ENCODE data around the gene ALDH3A1.

ALDH3A1 gene

DNA sequence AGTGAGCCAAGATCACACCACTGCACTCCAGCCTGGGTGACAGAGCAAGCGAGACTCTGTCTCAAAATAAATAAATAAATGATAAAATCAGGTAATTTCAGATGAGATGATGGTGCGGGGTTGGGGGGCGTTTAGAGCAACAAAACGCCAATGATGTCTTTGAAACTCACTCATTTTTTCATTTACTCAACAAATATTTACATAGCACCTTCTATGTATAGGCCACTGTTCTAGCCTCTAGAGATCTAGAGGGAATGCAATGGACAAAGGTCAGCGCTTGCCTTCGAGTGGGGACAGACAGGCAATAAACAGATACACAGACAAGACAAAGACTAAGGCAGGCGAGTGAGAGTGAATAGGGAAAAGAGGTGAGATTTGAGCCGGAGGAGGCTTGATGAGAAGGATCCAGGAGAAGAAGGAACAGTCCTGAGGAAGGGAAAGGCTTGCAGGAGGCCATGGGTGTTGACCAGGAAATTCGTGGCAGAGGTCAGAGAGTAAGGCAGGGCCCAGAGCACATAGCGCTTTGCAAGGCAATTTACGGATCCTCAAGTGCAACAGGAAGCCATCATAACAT is 14.1 kb downstream of the ALDH3A1 start:
- no peak overlapping the region for H3K4me3 ChIP-seq (replicated peaks; ENCODE audit: low read depth, low read length)
- DNase-seq (ENCODE audit: extremely low read depth, low read depth) = no peak
- TF ChIP-seq, protein P1, sequence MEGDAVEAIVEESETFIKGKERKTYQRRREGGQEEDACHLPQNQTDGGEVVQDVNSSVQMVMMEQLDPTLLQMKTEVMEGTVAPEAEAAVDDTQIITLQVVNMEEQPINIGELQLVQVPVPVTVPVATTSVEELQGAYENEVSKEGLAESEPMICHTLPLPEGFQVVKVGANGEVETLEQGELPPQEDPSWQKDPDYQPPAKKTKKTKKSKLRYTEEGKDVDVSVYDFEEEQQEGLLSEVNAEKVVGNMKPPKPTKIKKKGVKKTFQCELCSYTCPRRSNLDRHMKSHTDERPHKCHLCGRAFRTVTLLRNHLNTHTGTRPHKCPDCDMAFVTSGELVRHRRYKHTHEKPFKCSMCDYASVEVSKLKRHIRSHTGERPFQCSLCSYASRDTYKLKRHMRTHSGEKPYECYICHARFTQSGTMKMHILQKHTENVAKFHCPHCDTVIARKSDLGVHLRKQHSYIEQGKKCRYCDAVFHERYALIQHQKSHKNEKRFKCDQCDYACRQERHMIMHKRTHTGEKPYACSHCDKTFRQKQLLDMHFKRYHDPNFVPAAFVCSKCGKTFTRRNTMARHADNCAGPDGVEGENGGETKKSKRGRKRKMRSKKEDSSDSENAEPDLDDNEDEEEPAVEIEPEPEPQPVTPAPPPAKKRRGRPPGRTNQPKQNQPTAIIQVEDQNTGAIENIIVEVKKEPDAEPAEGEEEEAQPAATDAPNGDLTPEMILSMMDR (IDR thresholded peaks at IDR 0.05; ENCODE audit: low read depth, low read length, missing control alignments) = no peak

DNA sequence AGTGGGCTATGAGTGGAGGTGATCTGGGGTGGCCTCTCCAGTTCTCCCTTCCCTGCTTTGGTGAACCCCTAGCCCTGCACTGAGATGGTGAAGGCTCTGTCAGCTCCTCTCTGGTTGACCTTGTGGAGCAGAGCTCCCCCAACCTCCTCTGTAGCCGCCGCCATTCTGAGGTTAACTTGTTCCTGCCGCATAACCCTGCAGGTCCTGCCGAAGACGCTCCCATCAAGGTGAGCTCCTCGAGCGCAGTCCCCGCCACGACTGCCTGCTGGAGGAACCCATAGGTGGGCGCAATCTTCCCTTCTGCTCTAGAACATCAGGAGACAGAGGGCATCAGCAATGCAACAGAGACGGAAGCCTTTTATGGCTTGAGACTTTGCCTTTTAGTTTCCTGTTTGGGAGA is 16.5 kb downstream of the ALDH3A1 start:
- no peak overlapping the region for H3K4me3 ChIP-seq (replicated peaks; ENCODE audit: low read depth, low read length)
- no peak for DNase-seq (ENCODE audit: extremely low read depth, low read depth)
- TF ChIP-seq, protein P1 (IDR thresholded peaks at IDR 0.05; ENCODE audit: low read depth, low read length, missing control alignments) = no peak

DNA sequence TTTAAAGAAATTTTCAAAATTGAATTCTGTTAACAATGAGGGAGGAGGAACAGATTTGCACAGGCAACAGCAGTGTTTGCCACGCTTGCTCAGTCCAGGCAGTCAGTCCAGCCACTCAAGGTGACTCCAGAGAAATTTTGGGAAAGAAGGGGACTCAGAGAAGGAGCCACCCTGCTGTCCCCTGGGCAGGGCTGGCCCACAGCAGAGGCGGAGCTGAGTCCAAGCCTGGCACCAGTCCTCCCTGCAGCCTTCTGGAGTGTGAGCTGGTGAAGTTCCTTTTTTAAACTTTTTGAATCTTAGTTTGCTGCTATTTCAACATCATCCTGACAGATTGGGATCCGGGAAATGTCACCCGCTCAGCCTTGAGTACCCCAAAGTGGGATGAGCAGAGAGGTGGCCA is 17.3 kb downstream of the ALDH3A1 start:
- no peak overlapping the region for H3K4me3 ChIP-seq (replicated peaks; ENCODE audit: low read depth, low read length)
- no peak for DNase-seq (ENCODE audit: extremely low read depth, low read depth)
- TF ChIP-seq, protein P1 (IDR thresholded peaks at IDR 0.05; ENCODE audit: low read depth, low read length, missing control alignments) = no peak

DNA sequence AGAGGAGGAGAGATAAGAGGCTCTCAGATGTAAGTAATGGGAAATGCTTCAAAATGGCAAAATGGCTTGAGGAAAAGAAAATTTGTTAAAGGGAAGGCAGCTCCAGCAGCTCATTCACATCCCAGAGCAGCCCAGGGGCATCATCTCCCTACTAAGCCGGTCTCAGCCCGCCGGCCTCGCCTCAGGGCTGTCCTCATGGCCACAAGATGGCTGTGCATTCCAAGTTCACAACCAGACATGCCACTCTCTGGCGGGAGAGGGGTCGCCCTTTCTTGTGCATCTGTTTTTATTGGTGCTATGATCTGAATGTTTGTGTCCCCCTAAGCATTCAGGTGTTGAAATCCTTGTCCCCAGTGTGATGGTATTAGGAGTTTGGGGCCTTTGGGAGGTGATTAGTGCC is 18.2 kb downstream of the ALDH3A1 start:
- no peak for DNase-seq (ENCODE audit: extremely low read depth, low read depth)
- H3K4me3 ChIP-seq (replicated peaks; ENCODE audit: low read depth, low read length) = no peak overlapping the region

GRCh38 chr17:19728084-19728495 is 20.0 kb downstream of the ALDH3A1 start:
- DNase-seq (ENCODE audit: extremely low read depth, low read depth) = no peak
- no peak overlapping the region for H3K4me3 ChIP-seq (replicated peaks; ENCODE audit: low read depth, low read length)
- TF ChIP-seq, protein P1 (IDR thresholded peaks at IDR 0.05; ENCODE audit: low read depth, low read length, missing control alignments) = no peak

More for the DNA sequence above, 18.2 kb downstream of the ALDH3A1 start:
- TF ChIP-seq, protein P1 (IDR thresholded peaks at IDR 0.05; ENCODE audit: low read depth, low read length, missing control alignments) = no peak

- TF ChIP-seq, protein P1 (IDR thresholded peaks at IDR 0.05; ENCODE audit: low read depth, low read length, missing control alignments) = no peak
- no peak overlapping the region for H3K4me3 ChIP-seq (replicated peaks; ENCODE audit: low read depth, low read length)
- no peak for DNase-seq (ENCODE audit: extremely low read depth, low read depth)
Measured at GRCh38 chr17:19727501-19728078, 20.5 kb downstream of the ALDH3A1 start.

Measured in HFF-Myc (cell line).